ENCODE measurements around the gene ASPHD1. TPM values are rescaled to one million over a fixed set of nuclear protein-coding genes. Genes with fewer than 3 reads are reported as not detected.
A peak's percentile ranks its signal among the peaks of the same experiment; 100 is the strongest.

The ASPHD1 gene
- total and polyA plus RNA-seq, 2 of the 4 experiments (the other 2 are of a cell fraction): 4.1 to 14.5 TPM

GRCh38 chr16:29915590-29916247, 15.4 kb downstream of the ASPHD1 start:
- Histone ChIP-seq H3K36me3 (ENCODE audit: control insufficient read depth, insufficient read depth, low read length) (peaks cover 19% of the 10 kb centered on the region), H4K20me1 (ENCODE audit: insufficient read depth, low read length) (peaks cover 2% of the 10 kb centered on the region; the same call in 1 of the 2 replicates), H2BK20ac (ENCODE audit: low read depth, low read length) (no peak overlapping the region), H4K5ac (ENCODE audit: low read depth, low read length) (no peak overlapping the region), H2AK9ac (replicated peaks; ENCODE audit: low read depth, low read length, poor library complexity) (no peak overlapping the region), H3K4me1 (ENCODE audit: control insufficient read depth, insufficient read depth, low read length) (no peaks in the 10 kb centered on the region; the same call in none of the 2 replicates), H3K9me1 (ENCODE audit: insufficient read depth, low read length) (peaks cover 15% of the 10 kb centered on the region; the same call in 1 of the 2 replicates), H2BK15ac (ENCODE audit: low read depth, low read length) (no peak overlapping the region), H3K18ac (ENCODE audit: low read depth, low read length) (no peak overlapping the region), H3K14ac (replicated peaks; ENCODE audit: low read depth, low read length) (no peak overlapping the region), H2BK120ac (ENCODE audit: low read depth, low read length) (no peak overlapping the region), H3K4ac (ENCODE audit: low read depth, low read length) (no peak overlapping the region), H3K79me1 (ENCODE audit: low read depth in 1 of 2, low read length in 2 of 2) (peaks cover 10 to 29% of the 10 kb centered on the region in 2 experiments; a peak in 3 of 4 replicates), H4K91ac (ENCODE audit: insufficient read depth, low read depth, low read length) (no peak overlapping the region), H3K56ac (ENCODE audit: extremely low read depth, insufficient read depth, low read length) (no peak overlapping the region), H3K9ac (ENCODE audit: low read depth, low read length) (no peak overlapping the region), H2AFZ (replicated peaks; ENCODE audit: low read length, poor library complexity) (no peak overlapping the region), H3K27me3 (ENCODE audit: control insufficient read depth, insufficient read depth, low read length) (no peaks in the 10 kb centered on the region), H3K4me3 (ENCODE audit: insufficient read depth, low read depth, low read length) (no peak overlapping the region), H3K4me2 (ENCODE audit: low read depth, low read length) (no peak overlapping the region), H4K8ac (ENCODE audit: low read depth in 2 of 2, low read length in 2 of 2) (no peak overlapping the region), H2BK5ac (ENCODE audit: low read depth, low read length, poor library complexity, severe bottlenecking) (no peak overlapping the region), H2AK5ac (ENCODE audit: low read depth, low read length) (no peak overlapping the region), H3K9me3 (ENCODE audit: control insufficient read depth, insufficient read depth, low read length) (no peaks in the 10 kb centered on the region), H3K23ac (ENCODE audit: low read depth, low read length) (no peak overlapping the region), H3K27ac (ENCODE audit: insufficient read depth, low read length) (no peak overlapping the region)
- no TSS peak for BruUV-seq (replicated peaks)
- dilution Hi-C loops (cut with HindIII; ENCODE audit: low sequenced_read_pairs, unreplicated experiment) (no loop called here), in situ Hi-C loops (cut with MboI; ENCODE audit: low sequenced_read_pairs) (no loop called here), intact Hi-C loops (cut with micrococcal nuclease) (no loop called here)
- no peak; the same call in 1 of the 2 replicates for ATAC-seq (ENCODE audit: low read depth)
- CTCF ChIA-PET: interaction anchor here (0.5 to 1.4 kb wide), 2 partner anchors 28 to 79 kb away, joined by 5 to 8 read pairs; no protein-coding TSS in a partner anchor
- 90% methylated on average over 2 of the region's 6 CpGs; no CpG with 5 or more reads in 1 of the 2 experiments for WGBS, 2 experiments (ENCODE audit: extremely low coverage in 2 of 2, insufficient read length in 1 of 2)
- POLR2A ChIA-PET (ENCODE audit: unreplicated experiment): interaction anchor here (0.6 to 0.9 kb wide), 2 partner anchors 10 to 15 kb away, joined by 8 to 9 read pairs; partner anchors contain the start of gene ASPHD1
- TF ChIP-seq BHLHE40 (IDR thresholded peaks at IDR 0.05; ENCODE audit: low read depth, low read length) (no peak), CEBPB (IDR thresholded peaks at IDR 0.05; ENCODE audit: low read depth, low read length) (no peak), RCOR1 (IDR thresholded peaks at IDR 0.05; ENCODE audit: insufficient replicate concordance, low read length) (no peak), MAZ (IDR thresholded peaks at IDR 0.05; ENCODE audit: borderline replicate concordance, low read depth, low read length) (no peak), MAFK (IDR thresholded peaks at IDR 0.05; ENCODE audit: low read depth, low read length) (no peak), CHD1 (IDR thresholded peaks at IDR 0.05; ENCODE audit: low read depth, low read length) (no peak), FOS (IDR thresholded peaks at IDR 0.05; ENCODE audit: low read depth, low read length) (no peak), RAD21 (IDR thresholded peaks at IDR 0.05; ENCODE audit: low read length) (no peak), MXI1 (IDR thresholded peaks at IDR 0.05; ENCODE audit: borderline replicate concordance, low read depth, low read length) (no peak), POLR2A (IDR thresholded peaks at IDR 0.05; ENCODE audit: low read depth, low read length) (no peak)
- TF ChIP-seq, protein P1, sequence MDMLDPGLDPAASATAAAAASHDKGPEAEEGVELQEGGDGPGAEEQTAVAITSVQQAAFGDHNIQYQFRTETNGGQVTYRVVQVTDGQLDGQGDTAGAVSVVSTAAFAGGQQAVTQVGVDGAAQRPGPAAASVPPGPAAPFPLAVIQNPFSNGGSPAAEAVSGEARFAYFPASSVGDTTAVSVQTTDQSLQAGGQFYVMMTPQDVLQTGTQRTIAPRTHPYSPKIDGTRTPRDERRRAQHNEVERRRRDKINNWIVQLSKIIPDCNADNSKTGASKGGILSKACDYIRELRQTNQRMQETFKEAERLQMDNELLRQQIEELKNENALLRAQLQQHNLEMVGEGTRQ (IDR thresholded peaks at IDR 0.05; ENCODE audit: low read depth, low read length): no peak
- peak; percentile 70 for DNase-seq

Measured in IMR-90 (cell line).